H9 (cell line): Measurements from ENCODE around the gene PARVB. TPM values are rescaled to one million over a fixed set of nuclear protein-coding genes. Genes with fewer than 3 reads are reported as not detected.

Experiments
- DNase-seq: peaks from one replicate; pipeline ENCODE4 v3.0.0-alpha.2; 2017
- H2AFZ ChIP-seq: one replicate; pipeline ENCODE4 v1.6.1; 2013; ENCODE audit warnings: mild to moderate bottlenecking, low read length, control low read depth, moderate library complexity
- H2AK5ac ChIP-seq: 2 replicates; pipeline ENCODE4 v1.6.1; 2013; ENCODE audit warnings: low read length, control low read depth, mixed read lengths; ENCODE audit not compliant: insufficient read length
- H2BK120ac ChIP-seq: one replicate; pipeline ENCODE4 v1.6.1; 2013; ENCODE audit warnings: low read depth, mild to moderate bottlenecking, low read length, control low read depth, inconsistent platforms; ENCODE audit not compliant: poor library complexity, severe bottlenecking
- H2BK12ac ChIP-seq: 2 replicates; pipeline ENCODE4 v1.6.1; 2013; ENCODE audit warnings: low read length, control low read depth, mixed read lengths, low read depth; ENCODE audit not compliant: insufficient read length
- H2BK15ac ChIP-seq: 2 replicates; pipeline ENCODE4 v1.6.1; 2013; ENCODE audit warnings: low read depth, low read length, control low read depth
- H2BK20ac ChIP-seq: one replicate; pipeline ENCODE4 v1.6.1; 2013; ENCODE audit warnings: low read depth, mild to moderate bottlenecking, low read length, control low read depth, inconsistent platforms; ENCODE audit not compliant: poor library complexity, severe bottlenecking
- H2BK5ac ChIP-seq: 2 replicates; pipeline ENCODE4 v1.6.1; 2013; ENCODE audit warnings: low read length, control low read depth, mixed read lengths; ENCODE audit not compliant: insufficient read length
- H3K14ac ChIP-seq: 2 replicates; pipeline ENCODE4 v1.6.1; 2013; ENCODE audit warnings: low read length, control low read depth; ENCODE audit not compliant: insufficient read depth
- H3K18ac ChIP-seq: 2 replicates; pipeline ENCODE4 v1.6.1; 2013; ENCODE audit warnings: low read depth, mild to moderate bottlenecking, mixed read lengths, low read length, control low read depth; ENCODE audit not compliant: insufficient read length
- H3K23ac ChIP-seq: 2 replicates; pipeline ENCODE4 v1.6.1; 2013; ENCODE audit warnings: low read length, control low read depth, mixed read lengths, low read depth; ENCODE audit not compliant: insufficient read length
- H3K23me2 ChIP-seq: 2 replicates; pipeline ENCODE4 v1.6.1; 2013; ENCODE audit warnings: low read depth, mild to moderate bottlenecking, mixed read lengths, low read length, control low read depth; ENCODE audit not compliant: insufficient read length, poor library complexity, severe bottlenecking
- H3K27ac ChIP-seq: 2 replicates; pipeline ENCODE4 v1.5.1; 2013; ENCODE audit warnings: low read length, control low read depth, mixed read lengths, low read depth; ENCODE audit not compliant: insufficient read length
- H3K27me3 ChIP-seq: 2 replicates; pipeline ENCODE4 v1.6.1; 2013; ENCODE audit warnings: low read length, control low read depth, inconsistent platforms; ENCODE audit not compliant: insufficient read depth
- H3K4ac ChIP-seq: 2 replicates; pipeline ENCODE4 v1.6.1; 2013; ENCODE audit warnings: low read depth, mild to moderate bottlenecking, control low read depth, inconsistent platforms, low read length, moderate library complexity
- H3K4me1 ChIP-seq: 2 replicates; pipeline ENCODE4 v1.6.1; 2013; ENCODE audit warnings: low read length, control low read depth, inconsistent platforms; ENCODE audit not compliant: insufficient read depth
- H3K4me2 ChIP-seq: 2 replicates; pipeline ENCODE4 v1.6.1; 2013; ENCODE audit warnings: low read length, control low read depth, mixed read lengths; ENCODE audit not compliant: insufficient read length, insufficient read depth
- H3K56ac ChIP-seq: 2 replicates; pipeline ENCODE4 v1.6.1; 2013; ENCODE audit warnings: low read depth, mild to moderate bottlenecking, mixed read lengths, low read length, control low read depth; ENCODE audit not compliant: insufficient read length
- H3K79me1 ChIP-seq: 2 replicates; pipeline ENCODE4 v1.6.1; 2013; ENCODE audit warnings: low read depth, mild to moderate bottlenecking, moderate library complexity, low read length, control low read depth, inconsistent platforms; ENCODE audit not compliant: insufficient read depth, poor library complexity, severe bottlenecking
- H3K79me2 ChIP-seq: 2 replicates; pipeline ENCODE4 v1.6.1; 2013; ENCODE audit warnings: low read length, control low read depth, inconsistent platforms; ENCODE audit not compliant: insufficient read depth
- H3K9ac ChIP-seq: 2 replicates; pipeline ENCODE4 v1.6.1; 2013; ENCODE audit warnings: low read length, control low read depth, mixed read lengths; ENCODE audit not compliant: insufficient read length; ENCODE audit errors: extremely low read depth
- H3K9me3 ChIP-seq: one replicate; pipeline ENCODE4 v1.6.1; 2013; ENCODE audit warnings: low read depth, low read length, inconsistent platforms; ENCODE audit not compliant: control insufficient read depth
- H3T11ph ChIP-seq: one replicate; pipeline ENCODE4 v1.6.1; 2013; ENCODE audit warnings: mild to moderate bottlenecking, low read length, control low read depth, inconsistent platforms
- H4K20me1 ChIP-seq: one replicate; pipeline ENCODE4 v1.6.1; 2013; ENCODE audit not compliant: control insufficient read depth, insufficient read length, insufficient read depth
- H4K5ac ChIP-seq: 2 replicates; pipeline ENCODE4 v1.6.1; 2013; ENCODE audit warnings: low read depth, mild to moderate bottlenecking, mixed read lengths, low read length, control low read depth; ENCODE audit not compliant: insufficient read length
- H4K8ac ChIP-seq: replicated peaks from 2 replicates; pipeline ENCODE4 v1.6.1; 2013; ENCODE audit warnings: low read length, control low read depth, mixed read lengths, low read depth; ENCODE audit not compliant: insufficient read length
- H4K91ac ChIP-seq: 2 replicates; pipeline ENCODE4 v1.6.1; 2013; ENCODE audit warnings: low read depth, mild to moderate bottlenecking, moderate library complexity, mixed read lengths, low read length, control low read depth; ENCODE audit not compliant: insufficient read length
- H3K27ac Mint-ChIP-seq, 3 experiments: 2 replicates in 2 of 3; 3 replicates in 1 of 3; pipeline ENCODE4 v1.8.0; 2020 to 2021; ENCODE audit warnings: mixed read lengths in 3 of 3, mild to moderate bottlenecking in 1 of 3, moderate library complexity in 1 of 3
- H3K27me3 Mint-ChIP-seq: 2 replicates; pipeline ENCODE4 v1.8.0; 2021; ENCODE audit warnings: low read depth, mild to moderate bottlenecking, moderate library complexity, mixed read lengths
- H3K36me3 Mint-ChIP-seq, 3 experiments: 2 replicates in 2 of 3; 3 replicates in 1 of 3; pipeline ENCODE4 v1.8.0; 2020 to 2021; ENCODE audit warnings: low read depth in 3 of 3, mixed read lengths in 3 of 3; ENCODE audit not compliant: insufficient read depth in 1 of 3
- H3K4me1 Mint-ChIP-seq, 2 experiments: 2 replicates each; pipeline ENCODE4 v1.8.0; 2020; ENCODE audit warnings: mixed read lengths in 2 of 2
- H3K4me3 Mint-ChIP-seq, 2 experiments: 2 replicates in 1 of 2; 3 replicates in 1 of 2; pipeline ENCODE4 v1.8.0; 2020 to 2021; ENCODE audit warnings: mild to moderate bottlenecking in 2 of 2, mixed read lengths in 2 of 2, moderate library complexity in 1 of 2
- H3K9me3 Mint-ChIP-seq, 2 experiments: 2 replicates in 1 of 2; 3 replicates in 1 of 2; pipeline ENCODE4 v1.8.0; 2020; ENCODE audit warnings: mild to moderate bottlenecking in 2 of 2, mixed read lengths in 2 of 2, moderate library complexity in 1 of 2
- WGBS: extraction: QIAGEN DNeasy Blood & Tissue Kit; methylation state at CpG from one replicate; pipeline ENCODE4 v1.1.7; 2013; ENCODE audit warnings: missing lambda C conversion rate, low lambda C conversion rate, mixed read lengths; ENCODE audit not compliant: insufficient read length; ENCODE audit errors: extremely low coverage; 5-methylcytosine and 5-hydroxymethylcytosine counted together
- total RNA-seq: library from RNA; stranded (reverse); gene quantifications from 2 replicates; pipeline ENCODE4 v1.2.1, GENCODE V29; 2021
- TF ChIP-seq, protein P1 (sequence below): fragments of 200-600 bp; sonication (generic); conservative IDR thresholded peaks from 3 replicates; pipeline ENCODE4 v1.8.0; 2021; ENCODE audit warnings: antibody characterized with exemption, mild to moderate bottlenecking

PARVB gene
- total RNA-seq, 1 experiment from 2014 or later, result 15.6 TPM

DNA sequence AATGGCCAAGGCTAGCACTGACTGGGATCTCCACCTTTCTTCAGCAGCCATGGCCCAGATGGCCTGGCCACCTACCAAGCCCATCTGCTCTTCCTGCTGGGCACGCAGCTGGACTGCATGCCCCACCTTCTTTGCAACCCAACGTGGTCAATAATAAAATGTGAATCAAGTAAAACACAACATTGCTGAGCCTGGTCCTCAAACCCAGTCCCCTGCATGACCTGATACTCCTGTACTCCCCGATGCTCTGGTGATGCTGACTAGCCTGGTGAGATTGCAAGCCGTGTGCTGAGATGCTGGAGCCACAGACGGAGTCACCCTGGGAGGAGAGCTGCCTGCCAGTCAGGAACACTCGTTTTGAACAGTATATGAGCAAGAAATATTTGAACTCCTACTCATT lies 190.7 kb downstream of the PARVB start:
- Histone ChIP-seq H3T11ph (no peak overlapping the region), H4K8ac (no peak overlapping the region), H2BK20ac (no peak overlapping the region), H3K14ac (no peak overlapping the region), H4K20me1 (no peaks in the 10 kb centered on the region), H3K79me1 (no peaks in the 10 kb centered on the region), H2BK120ac (no peak overlapping the region), H3K27me3 (no peaks in the 10 kb centered on the region), H3K9ac (no peak overlapping the region), H4K5ac (no peak overlapping the region), H3K4me2 (no peak overlapping the region), H3K4ac (no peak overlapping the region), H3K79me2 (no peaks in the 10 kb centered on the region), H3K9me3 (no peaks in the 10 kb centered on the region), H3K23ac (no peak overlapping the region), H4K91ac (no peak overlapping the region), H3K18ac (no peak overlapping the region), H3K27ac (no peak overlapping the region), H2AFZ (no peak overlapping the region), H3K56ac (no peak overlapping the region), H2BK15ac (no peak overlapping the region), H2BK5ac (no peak overlapping the region), H3K4me1 (no peaks in the 10 kb centered on the region), H3K23me2 (no peaks in the 10 kb centered on the region), H2AK5ac (no peak overlapping the region), H2BK12ac (no peak overlapping the region)
- peaks cover 10% of the 10 kb centered on the region for H3K27me3 Mint-ChIP-seq
- DNase-seq, result no peak
- peaks cover 0 to 4% of the 10 kb centered on the region in 2 experiments; a peak in 2 of 4 replicates for H3K4me1 Mint-ChIP-seq
- TF ChIP-seq, protein P1, sequence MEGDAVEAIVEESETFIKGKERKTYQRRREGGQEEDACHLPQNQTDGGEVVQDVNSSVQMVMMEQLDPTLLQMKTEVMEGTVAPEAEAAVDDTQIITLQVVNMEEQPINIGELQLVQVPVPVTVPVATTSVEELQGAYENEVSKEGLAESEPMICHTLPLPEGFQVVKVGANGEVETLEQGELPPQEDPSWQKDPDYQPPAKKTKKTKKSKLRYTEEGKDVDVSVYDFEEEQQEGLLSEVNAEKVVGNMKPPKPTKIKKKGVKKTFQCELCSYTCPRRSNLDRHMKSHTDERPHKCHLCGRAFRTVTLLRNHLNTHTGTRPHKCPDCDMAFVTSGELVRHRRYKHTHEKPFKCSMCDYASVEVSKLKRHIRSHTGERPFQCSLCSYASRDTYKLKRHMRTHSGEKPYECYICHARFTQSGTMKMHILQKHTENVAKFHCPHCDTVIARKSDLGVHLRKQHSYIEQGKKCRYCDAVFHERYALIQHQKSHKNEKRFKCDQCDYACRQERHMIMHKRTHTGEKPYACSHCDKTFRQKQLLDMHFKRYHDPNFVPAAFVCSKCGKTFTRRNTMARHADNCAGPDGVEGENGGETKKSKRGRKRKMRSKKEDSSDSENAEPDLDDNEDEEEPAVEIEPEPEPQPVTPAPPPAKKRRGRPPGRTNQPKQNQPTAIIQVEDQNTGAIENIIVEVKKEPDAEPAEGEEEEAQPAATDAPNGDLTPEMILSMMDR, result no peak
- H3K4me3 Mint-ChIP-seq, result no peak overlapping the region
- no peak overlapping the region for H3K27ac Mint-ChIP-seq
- H3K9me3 Mint-ChIP-seq, result peaks cover 0 to 6% of the 10 kb centered on the region in 2 experiments; a peak in 1 of 5 replicates
- H3K36me3 Mint-ChIP-seq, result no peaks in the 10 kb centered on the region
- WGBS, result no CpG with 5 or more reads among the region's 6 CpGs
